Lower leg skin (tissue), 4 donors: ENCODE data around the gene INSRR. TPM values are rescaled to one million over a fixed set of nuclear protein-coding genes. Genes with fewer than 3 reads are reported as not detected.

Source experiments
- DNase-seq, 2 donors: peaks; one replicate each; pipeline ENCODE4 v3.0.0-alpha.2; 2019; ENCODE audit warnings: low spot score in 2 of 2
- H3K4me3 ChIP-seq: fragments of 200-600 bp; sonication (generic); 2 replicates; pipeline ENCODE4 v1.5.1; 2017; ENCODE audit warnings: mild to moderate bottlenecking, low read depth; ENCODE audit not compliant: poor library complexity, severe bottlenecking
- POLR2A ChIP-seq, 2 donors: fragments of 450-650 bp; IDR thresholded peaks; one replicate each; pipeline ENCODE4 v1.6.1; 2016 to 2017; ENCODE audit warnings: antibody characterized with exemption in 2 of 2, mild to moderate bottlenecking in 1 of 2, moderate library complexity in 1 of 2
- WGBS, 2 donors: methylation state at CpG; one replicate each; pipeline ENCODE4 v1.1.5; 2018; 5-methylcytosine and 5-hydroxymethylcytosine counted together
- intact Hi-C: fragments of 100-400 bp; cut with DNase I; formaldehyde crosslinking; loops from one replicate; pipeline ENCODE4 v1.15.0; 2023; ENCODE audit warnings: low total_unique reads
- total RNA-seq, 4 donors: library from RNA; depleted of rRNA; stranded (reverse); fragments of >200 nt; gene quantifications; one replicate each; pipeline ENCODE4 v1.1.0, GENCODE V29; 2016
- TF ChIP-seq, protein P1 (sequence below), 3 donors: fragments of 450-650 bp; IDR thresholded peaks; one replicate each; pipeline ENCODE4 v1.5.1; 2016; ENCODE audit warnings: antibody characterized with exemption in 3 of 3, mild to moderate bottlenecking in 3 of 3, moderate library complexity in 2 of 3

INSRR gene
- total RNA-seq, 4 donors from 2014 or later: not detected

DNA sequence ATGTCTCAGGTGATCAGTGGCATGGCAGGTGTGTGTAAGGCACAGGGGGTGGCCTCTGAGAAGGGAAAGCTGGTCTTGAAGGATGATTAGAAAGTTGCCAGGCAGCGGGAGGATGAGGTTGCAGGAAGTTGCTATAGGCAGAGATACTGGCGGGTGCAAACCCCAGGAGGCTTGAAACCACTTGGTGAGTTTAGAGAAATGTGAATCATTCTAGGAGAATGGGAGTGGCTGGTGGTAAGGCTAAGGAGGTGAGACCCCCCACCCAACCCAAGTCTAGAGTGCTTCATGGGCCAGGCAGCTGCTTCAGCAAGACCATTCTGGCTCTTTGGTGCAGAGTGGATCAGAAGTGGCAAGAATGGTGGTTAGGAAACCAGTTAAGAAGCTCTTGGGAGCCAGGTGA is 51.3 kb downstream of the INSRR start:
- no peak for TF ChIP-seq POLR2A (IDR thresholded peaks at IDR 0.05)
- TF ChIP-seq, protein P1, sequence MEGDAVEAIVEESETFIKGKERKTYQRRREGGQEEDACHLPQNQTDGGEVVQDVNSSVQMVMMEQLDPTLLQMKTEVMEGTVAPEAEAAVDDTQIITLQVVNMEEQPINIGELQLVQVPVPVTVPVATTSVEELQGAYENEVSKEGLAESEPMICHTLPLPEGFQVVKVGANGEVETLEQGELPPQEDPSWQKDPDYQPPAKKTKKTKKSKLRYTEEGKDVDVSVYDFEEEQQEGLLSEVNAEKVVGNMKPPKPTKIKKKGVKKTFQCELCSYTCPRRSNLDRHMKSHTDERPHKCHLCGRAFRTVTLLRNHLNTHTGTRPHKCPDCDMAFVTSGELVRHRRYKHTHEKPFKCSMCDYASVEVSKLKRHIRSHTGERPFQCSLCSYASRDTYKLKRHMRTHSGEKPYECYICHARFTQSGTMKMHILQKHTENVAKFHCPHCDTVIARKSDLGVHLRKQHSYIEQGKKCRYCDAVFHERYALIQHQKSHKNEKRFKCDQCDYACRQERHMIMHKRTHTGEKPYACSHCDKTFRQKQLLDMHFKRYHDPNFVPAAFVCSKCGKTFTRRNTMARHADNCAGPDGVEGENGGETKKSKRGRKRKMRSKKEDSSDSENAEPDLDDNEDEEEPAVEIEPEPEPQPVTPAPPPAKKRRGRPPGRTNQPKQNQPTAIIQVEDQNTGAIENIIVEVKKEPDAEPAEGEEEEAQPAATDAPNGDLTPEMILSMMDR (IDR thresholded peaks at IDR 0.05): no peak
- whole genome bisulfite sequencing, 2 donors: 87 to 93% methylated on average over 2 of the region's 2 CpGs
- no peak overlapping the region for H3K4me3 ChIP-seq
- no peak for DNase-seq
- intact Hi-C loops: no loop called here

DNA sequence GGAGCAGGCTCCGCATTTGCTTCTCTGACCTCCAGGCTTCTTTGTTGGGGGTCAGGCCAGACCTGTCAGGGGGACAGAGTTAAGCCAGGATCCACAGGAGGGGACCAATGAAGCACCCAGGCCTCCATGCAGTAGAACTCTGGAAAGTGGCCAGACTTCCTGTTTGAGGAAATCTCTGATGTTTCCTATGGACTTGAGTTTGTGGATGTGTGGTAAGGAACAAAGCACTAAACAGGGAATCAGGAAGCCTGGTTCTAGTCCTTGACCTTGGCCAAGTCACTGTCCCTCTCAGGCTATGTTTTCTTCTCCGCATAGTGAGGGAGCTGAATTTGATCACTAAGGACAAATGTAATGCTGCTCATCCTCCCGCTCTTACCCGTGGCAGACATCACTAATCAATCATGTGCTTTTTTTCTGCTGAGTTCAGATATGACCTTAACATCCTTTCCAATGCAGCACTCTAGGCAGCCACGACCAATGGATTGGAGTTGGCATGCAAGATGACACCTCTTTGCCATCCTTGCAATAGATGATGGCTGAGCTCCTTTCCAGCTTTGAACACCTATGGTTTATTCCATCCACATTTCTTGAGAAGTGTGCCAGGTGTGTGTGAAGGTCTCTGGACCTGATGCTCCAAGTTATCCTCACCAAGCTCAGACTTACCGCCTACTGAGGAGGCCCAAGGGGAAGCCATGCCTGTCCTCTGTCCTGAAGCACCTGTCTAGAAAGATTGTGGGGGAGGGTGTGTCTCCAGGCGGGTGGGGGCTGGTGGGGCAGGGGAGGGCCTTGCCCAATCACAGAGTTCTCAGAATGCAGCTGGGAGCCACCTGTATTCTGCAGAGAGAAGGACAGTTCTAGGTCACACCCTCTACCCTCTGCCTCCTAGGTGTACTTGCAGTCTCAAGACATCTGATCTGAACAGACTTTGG is 52.1 kb downstream of the INSRR start:
- 71 to 84% methylated on average over 7 of the region's 7 CpGs for WGBS, 2 donors
- peak in 1 of 2 donors; percentile 26 for DNase-seq
- TF ChIP-seq POLR2A (IDR thresholded peaks at IDR 0.05): no peak
- TF ChIP-seq, protein P1 (IDR thresholded peaks at IDR 0.05): no peak
- H3K4me3 ChIP-seq: no peak overlapping the region
- intact Hi-C loops: no loop called here

DNA sequence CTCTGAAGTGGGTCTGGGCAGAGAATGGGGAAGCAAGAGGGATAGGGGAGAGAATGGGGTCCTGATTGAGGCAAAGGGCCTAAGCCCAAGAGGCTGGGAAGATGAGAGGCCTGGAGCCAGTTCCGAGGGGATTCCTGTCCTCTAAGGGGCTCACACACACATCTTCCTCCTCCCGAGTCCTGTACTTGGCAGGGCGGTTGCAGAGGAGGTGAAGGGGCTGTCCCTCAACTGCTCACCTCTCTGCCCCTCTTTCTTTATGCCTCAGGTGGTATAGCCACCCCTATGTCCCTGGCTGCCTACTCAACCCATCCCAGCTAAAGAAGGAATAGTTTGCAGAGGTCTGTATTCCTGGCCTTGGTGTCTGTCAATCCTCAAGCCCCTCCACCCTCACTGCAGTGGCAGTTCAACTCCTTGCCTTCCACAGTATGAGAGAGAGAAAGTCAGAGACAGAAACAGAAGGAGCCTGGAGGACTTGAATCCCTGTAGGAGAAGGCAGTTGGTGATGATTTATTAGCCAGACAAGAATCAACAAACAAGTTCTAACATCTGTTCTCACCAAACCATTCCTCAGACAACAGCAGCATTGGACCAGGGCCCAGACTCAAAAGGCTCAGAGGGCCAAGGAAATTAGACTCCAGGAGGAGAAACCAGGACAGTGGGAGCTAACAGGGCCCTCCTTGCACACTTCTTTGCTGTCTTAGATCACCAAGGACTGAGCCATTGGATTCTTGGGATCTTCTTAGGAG is 53.0 kb downstream of the INSRR start:
- intact Hi-C loops: no loop called here
- no peak overlapping the region for H3K4me3 ChIP-seq
- DNase-seq: peak; percentile 58 to 83
- 48 to 51% methylated on average over 3 of the region's 3 CpGs for WGBS, 2 donors
- TF ChIP-seq, protein P1 (IDR thresholded peaks at IDR 0.05): no peak
- TF ChIP-seq POLR2A (IDR thresholded peaks at IDR 0.05): no peak

DNA sequence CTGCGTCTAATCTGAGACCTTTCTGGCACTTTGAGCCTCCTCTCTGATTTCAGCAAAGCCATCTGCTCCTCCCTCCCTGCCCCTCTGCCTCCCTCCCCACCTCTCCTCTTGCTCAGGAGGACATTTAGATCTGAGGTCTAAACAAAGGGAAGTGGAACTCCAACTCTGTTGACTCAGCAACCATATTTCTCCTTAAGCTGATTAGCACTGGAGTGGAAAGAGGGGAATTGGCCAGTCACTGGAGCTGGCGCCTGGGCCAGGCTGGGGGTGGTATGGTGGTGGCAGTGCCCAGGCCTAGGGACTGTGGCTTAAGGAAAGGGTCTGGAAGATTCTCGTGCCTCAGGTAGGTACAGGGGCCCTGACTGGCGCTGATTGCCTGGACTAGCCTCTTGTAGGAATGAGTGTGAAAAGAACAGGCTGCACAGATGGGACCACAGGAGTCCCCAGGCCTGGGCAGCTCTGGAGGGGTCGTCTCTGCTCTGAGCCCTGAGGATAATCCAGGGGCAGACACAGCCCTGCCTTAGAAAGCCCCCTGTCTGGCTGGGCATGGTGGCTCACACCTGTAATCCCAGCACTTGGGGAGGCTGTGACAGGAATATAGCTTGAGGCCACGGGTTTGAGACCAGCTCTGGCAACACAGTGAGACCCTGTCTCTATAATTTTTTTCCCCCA is 54.2 kb downstream of the INSRR start:
- no peak for TF ChIP-seq POLR2A (IDR thresholded peaks at IDR 0.05)
- TF ChIP-seq, protein P1 (IDR thresholded peaks at IDR 0.05): no peak
- 61 to 73% methylated on average over 6 of the region's 6 CpGs for WGBS, 2 donors
- H3K4me3 ChIP-seq: no peak overlapping the region
- intact Hi-C loops: no loop called here
- peak in 1 of 2 donors; percentile 82 for DNase-seq

DNA sequence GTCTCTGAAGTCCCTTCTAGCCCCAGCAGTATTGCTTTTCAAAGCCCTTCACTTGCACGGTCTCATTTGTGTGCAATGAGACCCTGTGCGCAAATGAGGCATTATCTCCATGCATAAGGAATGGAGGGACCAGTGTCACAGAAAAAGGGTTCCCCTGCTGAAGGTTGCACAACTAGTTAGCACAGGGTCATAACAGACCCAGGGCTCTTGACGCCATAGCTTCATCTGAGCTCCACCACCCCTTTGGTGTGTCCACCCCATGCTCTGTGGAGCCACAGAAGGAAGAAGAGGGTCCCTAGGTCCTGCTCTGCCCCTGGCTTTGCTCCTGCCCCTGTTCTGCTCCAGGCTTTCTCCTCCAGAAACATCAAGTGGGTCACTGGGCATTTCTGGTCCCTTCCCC is 54.9 kb downstream of the INSRR start:
- H3K4me3 ChIP-seq: no peak overlapping the region
- TF ChIP-seq, protein P1 (IDR thresholded peaks at IDR 0.05): no peak
- no peak for TF ChIP-seq POLR2A (IDR thresholded peaks at IDR 0.05)
- intact Hi-C loops: no loop called here
- 77 to 80% methylated on average over 3 of the region's 3 CpGs for WGBS, 2 donors
- peak in 1 of 2 donors; percentile 52 for DNase-seq
